ENCODE results near the gene VCPKMT.

The VCPKMT gene

GRCh38 chr14:50116181-50116956 is at the start of gene VCPKMT:
TSS of gene VCPKMT (minus strand) at chr14:50116572. CDS start at chr14:50116552, 20 bp downstream.
- TF ChIP-seq, protein P1, sequence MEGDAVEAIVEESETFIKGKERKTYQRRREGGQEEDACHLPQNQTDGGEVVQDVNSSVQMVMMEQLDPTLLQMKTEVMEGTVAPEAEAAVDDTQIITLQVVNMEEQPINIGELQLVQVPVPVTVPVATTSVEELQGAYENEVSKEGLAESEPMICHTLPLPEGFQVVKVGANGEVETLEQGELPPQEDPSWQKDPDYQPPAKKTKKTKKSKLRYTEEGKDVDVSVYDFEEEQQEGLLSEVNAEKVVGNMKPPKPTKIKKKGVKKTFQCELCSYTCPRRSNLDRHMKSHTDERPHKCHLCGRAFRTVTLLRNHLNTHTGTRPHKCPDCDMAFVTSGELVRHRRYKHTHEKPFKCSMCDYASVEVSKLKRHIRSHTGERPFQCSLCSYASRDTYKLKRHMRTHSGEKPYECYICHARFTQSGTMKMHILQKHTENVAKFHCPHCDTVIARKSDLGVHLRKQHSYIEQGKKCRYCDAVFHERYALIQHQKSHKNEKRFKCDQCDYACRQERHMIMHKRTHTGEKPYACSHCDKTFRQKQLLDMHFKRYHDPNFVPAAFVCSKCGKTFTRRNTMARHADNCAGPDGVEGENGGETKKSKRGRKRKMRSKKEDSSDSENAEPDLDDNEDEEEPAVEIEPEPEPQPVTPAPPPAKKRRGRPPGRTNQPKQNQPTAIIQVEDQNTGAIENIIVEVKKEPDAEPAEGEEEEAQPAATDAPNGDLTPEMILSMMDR (IDR thresholded peaks at IDR 0.05): no peak

- TF ChIP-seq, protein P1 (IDR thresholded peaks at IDR 0.05): no peak
Observed at GRCh38 chr14:50156111-50156510, 39.7 kb upstream of the VCPKMT start.

DNA sequence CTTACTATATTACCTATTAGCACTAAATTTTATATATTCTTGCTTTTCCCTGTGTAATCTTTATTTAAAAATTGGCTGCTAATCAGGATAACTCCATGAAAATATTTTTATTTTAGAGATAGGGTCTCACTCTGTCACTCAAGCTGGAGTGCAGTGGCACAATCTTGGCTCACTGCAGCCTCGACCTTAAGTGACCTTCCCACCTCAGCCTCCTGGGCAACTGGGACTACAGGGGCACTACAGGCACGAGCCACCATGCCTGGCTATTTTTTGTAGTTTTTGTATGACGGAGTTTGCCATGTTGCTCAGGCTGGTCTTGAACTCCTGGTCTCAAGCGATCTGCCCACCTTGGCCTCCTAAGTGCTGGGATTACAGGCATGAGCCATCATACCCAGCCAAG is 32.4 kb upstream of the VCPKMT start:
- TF ChIP-seq, protein P1 (IDR thresholded peaks at IDR 0.05): no peak

GRCh38 chr14:50139192-50139591 is 22.8 kb upstream of the VCPKMT start:
- TF ChIP-seq, protein P1 (IDR thresholded peaks at IDR 0.05): no peak

GRCh38 chr14:50127802-50128201 is 11.4 kb upstream of the VCPKMT start:
- TF ChIP-seq, protein P1 (IDR thresholded peaks at IDR 0.05): no peak

GRCh38 chr14:50123062-50123461 is 6.7 kb upstream of the VCPKMT start:
- TF ChIP-seq, protein P1 (IDR thresholded peaks at IDR 0.05): no peak

DNA sequence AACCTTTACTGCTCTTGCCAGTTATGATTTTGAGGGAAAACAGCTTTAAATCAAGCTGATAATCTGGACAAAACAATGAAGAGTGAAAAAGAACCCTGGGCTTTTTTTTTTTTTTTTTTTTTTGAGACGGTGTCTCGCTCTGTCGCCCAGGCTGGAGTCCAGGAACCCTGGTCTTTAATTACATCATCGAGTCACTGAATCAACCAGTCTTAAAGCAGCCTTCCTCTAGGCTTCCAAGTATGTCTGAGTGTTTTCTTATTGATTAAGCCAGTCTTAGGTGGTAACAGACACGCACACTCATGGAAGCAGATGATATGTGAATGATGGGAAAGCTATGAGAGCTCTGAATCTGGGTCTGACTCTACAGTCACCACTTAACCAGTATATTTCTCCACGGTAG is 5.9 kb upstream of the VCPKMT start:
- TF ChIP-seq, protein P1 (IDR thresholded peaks at IDR 0.05): no peak

Data from LNCAP (cell line).